ENCODE data around the gene MSN. TPM values are rescaled to one million over a fixed set of nuclear protein-coding genes. Genes with fewer than 3 reads are reported as not detected.
A peak's percentile ranks its signal among the peaks of the same experiment; 100 is the strongest.

Gene MSN
- total RNA-seq, 1 donor from 2014 or later, result 476 TPM

GRCh38 chrX:65702956-65703355, 35.5 kb downstream of the MSN start:
- intact Hi-C loops (cut with micrococcal nuclease), result no loop called here
- peaks cover 65% of the 10 kb centered on the region for H3K36me3 Mint-ChIP-seq (ENCODE audit: low read depth)
- peaks cover 68% of the 10 kb centered on the region for H3K4me1 Mint-ChIP-seq (ENCODE audit: low read depth)
- no peak for DNase-seq (ENCODE audit: low spot score)
- H3K9me3 Mint-ChIP-seq, result no peaks in the 10 kb centered on the region
- H3K27ac Mint-ChIP-seq, result peak overlapping the region; percentile 81
- no peak overlapping the region for H3K4me3 Mint-ChIP-seq (ENCODE audit: low read depth)
- H3K27me3 Mint-ChIP-seq (ENCODE audit: low read depth), result no peaks in the 10 kb centered on the region

- Mint-ChIP-seq H3K4me1 (ENCODE audit: low read depth) (peaks cover 62% of the 10 kb centered on the region), H3K27me3 (ENCODE audit: low read depth) (no peaks in the 10 kb centered on the region), H3K36me3 (ENCODE audit: low read depth) (peaks cover 63% of the 10 kb centered on the region), H3K4me3 (ENCODE audit: low read depth) (peak overlapping the region; percentile 11), H3K9me3 (no peaks in the 10 kb centered on the region), H3K27ac (peak overlapping the region; percentile 92)
- no peak for DNase-seq (ENCODE audit: low spot score)
- intact Hi-C loops (cut with micrococcal nuclease), result no loop called here
Measured at GRCh38 chrX:65705439-65705838, 38.0 kb downstream of the MSN start.

GRCh38 chrX:65706041-65706828, 38.8 kb downstream of the MSN start:
- H3K27ac Mint-ChIP-seq, result peak overlapping the region; percentile 92

GRCh38 chrX:65707151-65707550, 39.7 kb downstream of the MSN start:
- intact Hi-C loops (cut with micrococcal nuclease), result no loop called here
- H3K9me3 Mint-ChIP-seq, result no peaks in the 10 kb centered on the region
- H3K36me3 Mint-ChIP-seq (ENCODE audit: low read depth), result peaks cover 54% of the 10 kb centered on the region
- peak overlapping the region; percentile 92 for H3K27ac Mint-ChIP-seq
- peak overlapping the region; percentile 21 for H3K4me3 Mint-ChIP-seq (ENCODE audit: low read depth)
- no peak for DNase-seq (ENCODE audit: low spot score)
- peaks cover 53% of the 10 kb centered on the region for H3K4me1 Mint-ChIP-seq (ENCODE audit: low read depth)
- H3K27me3 Mint-ChIP-seq (ENCODE audit: low read depth), result no peaks in the 10 kb centered on the region

More at GRCh38 chrX:65706041-65706828, 38.8 kb downstream of the MSN start:
- intact Hi-C loops (cut with micrococcal nuclease), result loop anchor here (1.0 kb wide), 3 partner anchors 8 to 111 kb away; no protein-coding TSS in a partner anchor
- Mint-ChIP-seq H3K4me3 (ENCODE audit: low read depth) (no peak overlapping the region), H3K4me1 (ENCODE audit: low read depth) (peaks cover 55% of the 10 kb centered on the region), H3K27me3 (ENCODE audit: low read depth) (no peaks in the 10 kb centered on the region), H3K9me3 (no peaks in the 10 kb centered on the region), H3K36me3 (ENCODE audit: low read depth) (peaks cover 55% of the 10 kb centered on the region)
- no peak for DNase-seq (ENCODE audit: low spot score)

GRCh38 chrX:65712005-65712806, 44.8 kb downstream of the MSN start:
- H3K9me3 Mint-ChIP-seq, result no peaks in the 10 kb centered on the region
- H3K36me3 Mint-ChIP-seq (ENCODE audit: low read depth), result peaks cover 43% of the 10 kb centered on the region
- intact Hi-C loops (cut with micrococcal nuclease), result no loop called here
- H3K27ac Mint-ChIP-seq, result peak overlapping the region; percentile 46
- peaks cover 36% of the 10 kb centered on the region for H3K4me1 Mint-ChIP-seq (ENCODE audit: low read depth)
- no peak overlapping the region for H3K4me3 Mint-ChIP-seq (ENCODE audit: low read depth)
- DNase-seq (ENCODE audit: low spot score), result no peak
- no peaks in the 10 kb centered on the region for H3K27me3 Mint-ChIP-seq (ENCODE audit: low read depth)

GRCh38 chrX:65718538-65718937, 51.1 kb downstream of the MSN start:
- no peak for DNase-seq (ENCODE audit: low spot score)
- H3K27me3 Mint-ChIP-seq (ENCODE audit: low read depth), result no peaks in the 10 kb centered on the region
- H3K36me3 Mint-ChIP-seq (ENCODE audit: low read depth), result peaks cover 54% of the 10 kb centered on the region
- H3K4me1 Mint-ChIP-seq (ENCODE audit: low read depth), result peaks cover 63% of the 10 kb centered on the region
- no peaks in the 10 kb centered on the region for H3K9me3 Mint-ChIP-seq
- intact Hi-C loops (cut with micrococcal nuclease), result no loop called here
- no peak overlapping the region for H3K27ac Mint-ChIP-seq
- H3K4me3 Mint-ChIP-seq (ENCODE audit: low read depth), result no peak overlapping the region

- H3K27me3 Mint-ChIP-seq (ENCODE audit: low read depth), result no peaks in the 10 kb centered on the region
- peaks cover 65% of the 10 kb centered on the region for H3K4me1 Mint-ChIP-seq (ENCODE audit: low read depth)
- no peak for DNase-seq (ENCODE audit: low spot score)
- peaks cover 4% of the 10 kb centered on the region for H3K9me3 Mint-ChIP-seq
- intact Hi-C loops (cut with micrococcal nuclease), result loop anchor here (5.0 to 10.0 kb wide), 2 partner anchors 33 to 294 kb away; no protein-coding TSS in a partner anchor
- peak overlapping the region; percentile 52 for H3K27ac Mint-ChIP-seq
- no peak overlapping the region for H3K4me3 Mint-ChIP-seq (ENCODE audit: low read depth)
- H3K36me3 Mint-ChIP-seq (ENCODE audit: low read depth), result peaks cover 54% of the 10 kb centered on the region
Measured at GRCh38 chrX:65720381-65720964, 53.0 kb downstream of the MSN start.

- Mint-ChIP-seq H3K4me1 (ENCODE audit: low read depth) (peaks cover 66% of the 10 kb centered on the region), H3K27ac (peak overlapping the region; percentile 82), H3K9me3 (peaks cover 4% of the 10 kb centered on the region), H3K27me3 (ENCODE audit: low read depth) (no peaks in the 10 kb centered on the region), H3K4me3 (ENCODE audit: low read depth) (peak overlapping the region; percentile 4), H3K36me3 (ENCODE audit: low read depth) (peaks cover 60% of the 10 kb centered on the region)
- intact Hi-C loops (cut with micrococcal nuclease), result loop anchor here (1.0 to 10.0 kb wide), 7 partner anchors 9 to 291 kb away; no protein-coding TSS in a partner anchor
- DNase-seq (ENCODE audit: low spot score), result peak; percentile 16
Measured at GRCh38 chrX:65723706-65724105, 56.3 kb downstream of the MSN start.

- Mint-ChIP-seq H3K4me3 (ENCODE audit: low read depth) (no peak overlapping the region), H3K9me3 (peaks cover 4% of the 10 kb centered on the region), H3K27me3 (ENCODE audit: low read depth) (no peaks in the 10 kb centered on the region), H3K27ac (no peak overlapping the region), H3K36me3 (ENCODE audit: low read depth) (peaks cover 67% of the 10 kb centered on the region), H3K4me1 (ENCODE audit: low read depth) (peaks cover 63% of the 10 kb centered on the region)
- intact Hi-C loops (cut with micrococcal nuclease), result loop anchor here (10.0 kb wide), 1 partner anchor 288 kb away; no protein-coding TSS in a partner anchor
- DNase-seq (ENCODE audit: low spot score), result no peak
Measured at GRCh38 chrX:65726715-65727114, 59.3 kb downstream of the MSN start.

- intact Hi-C loops (cut with micrococcal nuclease), result loop anchor here (1.0 kb wide), 1 partner anchor 8 kb away; no protein-coding TSS in a partner anchor
- Mint-ChIP-seq H3K4me3 (ENCODE audit: low read depth) (no peak overlapping the region), H3K27me3 (ENCODE audit: low read depth) (no peaks in the 10 kb centered on the region), H3K9me3 (no peaks in the 10 kb centered on the region), H3K27ac (peak overlapping the region; percentile 77), H3K36me3 (ENCODE audit: low read depth) (peaks cover 92% of the 10 kb centered on the region), H3K4me1 (ENCODE audit: low read depth) (peaks cover 38% of the 10 kb centered on the region)
- DNase-seq (ENCODE audit: low spot score), result no peak
Measured at GRCh38 chrX:65731684-65732289, 64.3 kb downstream of the MSN start.

GRCh38 chrX:65740909-65741308, 73.5 kb downstream of the MSN start:
- Mint-ChIP-seq H3K4me3 (ENCODE audit: low read depth) (no peak overlapping the region), H3K9me3 (no peaks in the 10 kb centered on the region), H3K27me3 (ENCODE audit: low read depth) (no peaks in the 10 kb centered on the region), H3K27ac (peak overlapping the region; percentile 22), H3K36me3 (ENCODE audit: low read depth) (peaks cover 75% of the 10 kb centered on the region), H3K4me1 (ENCODE audit: low read depth) (peaks cover 36% of the 10 kb centered on the region)
- DNase-seq (ENCODE audit: low spot score), result no peak
- intact Hi-C loops (cut with micrococcal nuclease), result loop anchor here (5.0 kb wide), 2 partner anchors 41 to 246 kb away; no protein-coding TSS in a partner anchor

GRCh38 chrX:65741823-65742222, 74.4 kb downstream of the MSN start:
- Mint-ChIP-seq H3K4me1 (ENCODE audit: low read depth) (peaks cover 41% of the 10 kb centered on the region), H3K9me3 (no peaks in the 10 kb centered on the region), H3K36me3 (ENCODE audit: low read depth) (peaks cover 66% of the 10 kb centered on the region), H3K27me3 (ENCODE audit: low read depth) (no peaks in the 10 kb centered on the region), H3K4me3 (ENCODE audit: low read depth) (no peak overlapping the region), H3K27ac (peak overlapping the region; percentile 64)
- DNase-seq (ENCODE audit: low spot score), result no peak
- intact Hi-C loops (cut with micrococcal nuclease), result loop anchor here (5.0 kb wide), 2 partner anchors 40 to 245 kb away; no protein-coding TSS in a partner anchor

All from activated T-helper 2 cell treated with anti-CD3 and anti-CD28 coated beads, Interferon-gamma antibody, Interleukin-2, Interleukin-4, amounts not matched to agents 10 μg/mL and 5 μg/mL and 100 μg/mL, durations not matched to agents 14 hours and 24 hours and 36 hours (primary cell).